Type B pancreatic cell (in vitro differentiated cells): ENCODE results near the gene SAFB2. TPM values are rescaled to one million over a fixed set of nuclear protein-coding genes. Genes with fewer than 3 reads are reported as not detected.

Source experiments
- DNase-seq: peaks from one replicate; pipeline ENCODE4 v3.0.0; 2021; ENCODE audit warnings: mixed read lengths; ENCODE audit not compliant: unreplicated experiment; ENCODE audit errors: extremely low spot score
- H3K27ac Mint-ChIP-seq: 2 replicates; pipeline ENCODE4 v1.8.0; 2021; ENCODE audit warnings: mild to moderate bottlenecking, mixed read lengths
- H3K27me3 Mint-ChIP-seq: 2 replicates; pipeline ENCODE4 v1.8.0; 2021; ENCODE audit warnings: mixed read lengths
- H3K36me3 Mint-ChIP-seq: 2 replicates; pipeline ENCODE4 v1.8.0; 2021; ENCODE audit warnings: mixed read lengths
- H3K4me1 Mint-ChIP-seq: one replicate; pipeline ENCODE4 v1.8.0; 2021; ENCODE audit warnings: mixed read lengths; ENCODE audit not compliant: unreplicated experiment
- H3K4me3 Mint-ChIP-seq: 2 replicates; pipeline ENCODE4 v1.8.0; 2021; ENCODE audit warnings: mild to moderate bottlenecking, mixed read lengths
- H3K9me3 Mint-ChIP-seq: 2 replicates; pipeline ENCODE4 v1.8.0; 2021; ENCODE audit warnings: mixed read lengths
- CTCF ChIP-seq: fragments of 200-600 bp; sonication (generic); conservative IDR thresholded peaks from 2 replicates; pipeline ENCODE4 v1.5.0; 2021; ENCODE audit warnings: antibody characterized with exemption, mild to moderate bottlenecking
- total RNA-seq: library from RNA; stranded (reverse); gene quantifications from 2 replicates; pipeline ENCODE4 v1.2.1, GENCODE V29; 2021; ENCODE audit warnings: low replicate concordance

The SAFB2 gene
- total RNA-seq, 1 donor from 2014 or later = 93.4 TPM

- Mint-ChIP-seq H3K36me3 (peaks cover 3% of the 10 kb centered on the region), H3K27me3 (no peaks in the 10 kb centered on the region), H3K4me3 (no peak overlapping the region), H3K4me1 (peaks cover 16% of the 10 kb centered on the region), H3K27ac (no peak overlapping the region), H3K9me3 (no peaks in the 10 kb centered on the region)
- no peak for DNase-seq
- no peak for TF ChIP-seq CTCF
Measured at GRCh38 chr19:5579286-5579685, 43.3 kb downstream of the SAFB2 start.

GRCh38 chr19:5578097-5578846, 44.3 kb downstream of the SAFB2 start:
- H3K27me3 Mint-ChIP-seq = no peaks in the 10 kb centered on the region
- H3K4me1 Mint-ChIP-seq = peaks cover 16% of the 10 kb centered on the region
- DNase-seq = peak; percentile 86
- H3K4me3 Mint-ChIP-seq = peak overlapping the region; percentile 87
- peak overlapping the region; percentile 92 for H3K27ac Mint-ChIP-seq
- TF ChIP-seq CTCF = peak; percentile 100
- peaks cover 3% of the 10 kb centered on the region for H3K36me3 Mint-ChIP-seq
- no peaks in the 10 kb centered on the region for H3K9me3 Mint-ChIP-seq

- peaks cover 3% of the 10 kb centered on the region for H3K36me3 Mint-ChIP-seq
- DNase-seq = no peak
- no peak overlapping the region for H3K4me3 Mint-ChIP-seq
- H3K27ac Mint-ChIP-seq = peak overlapping the region; percentile 63
- H3K9me3 Mint-ChIP-seq = no peaks in the 10 kb centered on the region
- H3K27me3 Mint-ChIP-seq = no peaks in the 10 kb centered on the region
- TF ChIP-seq CTCF = no peak
- H3K4me1 Mint-ChIP-seq = peaks cover 23% of the 10 kb centered on the region
Measured at GRCh38 chr19:5575590-5575989, 47.0 kb downstream of the SAFB2 start.

- Mint-ChIP-seq H3K36me3 (peaks cover 3% of the 10 kb centered on the region), H3K4me1 (peaks cover 15% of the 10 kb centered on the region), H3K27me3 (peaks cover 12% of the 10 kb centered on the region), H3K27ac (peak overlapping the region; percentile 80), H3K4me3 (peak overlapping the region; percentile 59), H3K9me3 (no peaks in the 10 kb centered on the region)
- TF ChIP-seq CTCF = no peak
- no peak for DNase-seq
Measured at GRCh38 chr19:5572556-5573286, 49.9 kb downstream of the SAFB2 start.

GRCh38 chr19:5571777-5572176, 50.8 kb downstream of the SAFB2 start:
- TF ChIP-seq CTCF = no peak
- Mint-ChIP-seq H3K4me3 (no peak overlapping the region), H3K9me3 (no peaks in the 10 kb centered on the region)

More at GRCh38 chr19:5571777-5572176, 50.8 kb downstream of the SAFB2 start:
- H3K27me3 Mint-ChIP-seq = peaks cover 12% of the 10 kb centered on the region
- H3K36me3 Mint-ChIP-seq = peaks cover 3% of the 10 kb centered on the region
- H3K4me1 Mint-ChIP-seq = peaks cover 12% of the 10 kb centered on the region
- peak overlapping the region; percentile 80 for H3K27ac Mint-ChIP-seq
- DNase-seq = no peak
